ENCODE results near the gene PKDCC.

The PKDCC gene

DNA sequence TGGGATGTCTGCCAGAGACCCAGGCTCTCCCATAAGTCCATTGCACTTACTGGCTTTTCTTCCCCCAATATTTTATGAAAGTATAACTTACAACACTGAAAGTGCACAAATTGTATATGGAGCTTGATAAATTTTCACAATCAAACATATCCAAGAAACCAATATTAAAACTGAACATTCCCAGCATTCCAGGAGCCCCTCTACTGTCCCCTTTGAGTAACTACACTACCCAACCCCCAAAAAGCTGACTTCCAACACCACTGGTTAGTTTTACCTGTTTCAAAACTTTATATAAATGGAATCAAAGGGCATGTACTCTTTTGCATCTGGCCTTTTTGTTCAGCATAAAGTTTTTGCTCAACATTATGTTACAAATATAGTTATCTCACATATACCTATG, 35.2 kb upstream of the PKDCC start:
- no peaks in the 10 kb centered on the region for H3K27me3 ChIP-seq (ENCODE audit: control insufficient read depth, insufficient read depth, low read length)
- peaks cover 11% of the 10 kb centered on the region for H3K4me1 ChIP-seq (ENCODE audit: control insufficient read depth, insufficient read depth, low read length)
- H3K36me3 ChIP-seq (ENCODE audit: insufficient read depth, low read length): no peaks in the 10 kb centered on the region

DNA sequence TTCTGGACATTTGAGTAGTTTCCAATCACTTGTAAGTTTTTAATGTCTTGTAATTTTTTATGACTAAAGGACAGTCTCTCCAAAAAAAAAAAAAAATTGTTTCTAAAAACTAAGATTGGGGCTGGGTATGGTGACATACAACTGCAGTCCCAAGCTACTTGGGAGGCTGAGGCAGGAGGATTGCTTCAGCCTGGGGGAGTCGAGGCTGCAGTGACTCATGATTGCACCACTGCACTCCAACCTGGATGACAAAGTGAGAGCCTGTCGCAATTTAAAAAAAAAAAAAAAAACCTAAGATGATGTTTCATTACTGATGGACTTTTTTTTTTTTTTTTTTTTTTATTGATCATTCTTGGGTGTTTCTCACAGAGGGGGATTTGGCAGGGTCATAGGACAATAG, 34.4 kb upstream of the PKDCC start:
- Histone ChIP-seq H3K4me2 (ENCODE audit: low read length) (no peak overlapping the region), H3K27me3 (ENCODE audit: control insufficient read depth, insufficient read depth, low read length) (no peaks in the 10 kb centered on the region), H3K9ac (ENCODE audit: low read depth, low read length) (no peak overlapping the region), H3K9me3 (replicated peaks; ENCODE audit: low read length) (no peaks in the 10 kb centered on the region), H3K4me3 (ENCODE audit: low read length) (no peak overlapping the region), H3K4me1 (ENCODE audit: control insufficient read depth, insufficient read depth, low read length) (peaks cover 11% of the 10 kb centered on the region), H3K36me3 (ENCODE audit: insufficient read depth, low read length) (no peaks in the 10 kb centered on the region)

More for the DNA sequence above, 35.2 kb upstream of the PKDCC start:
- H3K9me3 ChIP-seq (replicated peaks; ENCODE audit: low read length): no peaks in the 10 kb centered on the region
- no peak overlapping the region for H3K4me3 ChIP-seq (ENCODE audit: low read length)
- H3K9ac ChIP-seq (ENCODE audit: low read depth, low read length): no peak overlapping the region
- H3K4me2 ChIP-seq (ENCODE audit: low read length): no peak overlapping the region

DNA sequence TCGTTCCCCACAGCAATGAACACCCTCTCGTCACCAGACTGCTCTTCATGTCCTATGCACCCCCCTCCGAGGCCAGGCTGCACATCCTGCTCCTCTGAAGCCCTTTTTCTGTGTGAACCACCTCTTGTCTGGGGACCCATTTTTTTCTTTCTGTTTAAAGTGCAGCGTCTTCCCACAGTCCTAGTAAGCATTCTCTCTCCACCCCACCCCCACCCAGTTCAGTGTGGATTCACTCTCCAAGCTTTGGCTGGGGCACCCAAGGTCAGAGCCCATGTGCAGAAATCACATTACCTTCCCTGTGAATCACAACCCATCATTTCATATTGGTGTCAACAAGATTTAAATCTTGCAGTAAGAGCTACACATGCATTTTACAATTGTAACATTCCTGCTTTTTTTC, 26.4 kb upstream of the PKDCC start:
- peaks cover 9% of the 10 kb centered on the region for H3K4me1 ChIP-seq (ENCODE audit: control insufficient read depth, insufficient read depth, low read length)
- H3K36me3 ChIP-seq (ENCODE audit: insufficient read depth, low read length): no peaks in the 10 kb centered on the region
- no peak overlapping the region for H3K9ac ChIP-seq (ENCODE audit: low read depth, low read length)
- H3K4me3 ChIP-seq (ENCODE audit: low read length): no peak overlapping the region
- H3K9me3 ChIP-seq (replicated peaks; ENCODE audit: low read length): no peaks in the 10 kb centered on the region
- no peak overlapping the region for H3K4me2 ChIP-seq (ENCODE audit: low read length)
- no peaks in the 10 kb centered on the region for H3K27me3 ChIP-seq (ENCODE audit: control insufficient read depth, insufficient read depth, low read length)

DNA sequence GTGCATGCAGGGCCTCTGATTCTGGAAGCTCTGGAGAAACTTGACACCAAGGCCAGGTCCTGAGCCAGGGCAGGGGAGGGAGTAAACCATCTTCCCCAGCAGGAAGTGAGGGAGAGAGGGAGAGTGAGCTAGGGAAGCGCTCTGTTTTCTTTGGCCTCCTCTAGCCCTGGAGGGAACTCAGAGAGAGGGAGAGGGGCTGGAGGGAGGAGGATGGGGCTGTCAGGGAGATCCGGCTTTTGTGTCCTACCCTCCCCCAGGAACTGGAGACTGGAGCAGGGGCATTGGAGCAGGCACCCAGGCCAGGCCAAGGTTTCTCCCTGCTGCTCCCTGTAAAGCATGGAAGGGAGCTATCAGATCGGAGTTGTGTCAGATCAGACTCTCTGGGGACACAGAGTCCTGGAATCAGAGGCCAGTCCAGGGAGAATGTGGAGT, 22.7 kb upstream of the PKDCC start:
- no peaks in the 10 kb centered on the region for H3K27me3 ChIP-seq (ENCODE audit: control insufficient read depth, insufficient read depth, low read length)
- H3K4me2 ChIP-seq (ENCODE audit: low read length): no peak overlapping the region
- no peaks in the 10 kb centered on the region for H3K36me3 ChIP-seq (ENCODE audit: insufficient read depth, low read length)
- H3K9ac ChIP-seq (ENCODE audit: low read depth, low read length): peak overlapping the region; percentile 33
- H3K4me1 ChIP-seq (ENCODE audit: control insufficient read depth, insufficient read depth, low read length): peaks cover 9% of the 10 kb centered on the region
- H3K4me3 ChIP-seq (ENCODE audit: low read length): no peak overlapping the region
- H3K9me3 ChIP-seq (replicated peaks; ENCODE audit: low read length): no peaks in the 10 kb centered on the region

DNA sequence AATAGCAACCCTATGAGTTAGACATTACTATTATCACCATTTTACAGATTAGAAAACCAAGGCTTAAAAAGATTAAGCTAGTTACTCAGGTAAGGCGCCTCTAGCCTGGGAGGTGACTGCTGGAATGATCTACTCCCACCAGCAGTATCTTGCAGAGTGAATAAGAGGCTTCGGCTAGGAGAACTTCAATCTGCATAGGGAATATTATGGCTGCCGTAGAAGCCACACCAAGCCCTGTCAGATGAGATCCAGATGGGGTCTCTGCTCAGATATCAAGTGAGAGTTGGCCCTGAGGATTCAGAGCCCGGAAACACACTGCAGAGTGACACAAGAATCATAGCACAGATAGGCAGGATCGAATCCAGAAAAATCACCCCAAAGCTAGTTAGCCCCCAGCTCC, 21.5 kb upstream of the PKDCC start:
- Histone ChIP-seq H3K4me3 (ENCODE audit: low read length) (no peak overlapping the region), H3K4me1 (ENCODE audit: control insufficient read depth, insufficient read depth, low read length) (peaks cover 9% of the 10 kb centered on the region), H3K9ac (ENCODE audit: low read depth, low read length) (no peak overlapping the region), H3K36me3 (ENCODE audit: insufficient read depth, low read length) (no peaks in the 10 kb centered on the region), H3K27me3 (ENCODE audit: control insufficient read depth, insufficient read depth, low read length) (peaks cover 2% of the 10 kb centered on the region), H3K9me3 (replicated peaks; ENCODE audit: low read length) (no peaks in the 10 kb centered on the region), H3K4me2 (ENCODE audit: low read length) (no peak overlapping the region)

DNA sequence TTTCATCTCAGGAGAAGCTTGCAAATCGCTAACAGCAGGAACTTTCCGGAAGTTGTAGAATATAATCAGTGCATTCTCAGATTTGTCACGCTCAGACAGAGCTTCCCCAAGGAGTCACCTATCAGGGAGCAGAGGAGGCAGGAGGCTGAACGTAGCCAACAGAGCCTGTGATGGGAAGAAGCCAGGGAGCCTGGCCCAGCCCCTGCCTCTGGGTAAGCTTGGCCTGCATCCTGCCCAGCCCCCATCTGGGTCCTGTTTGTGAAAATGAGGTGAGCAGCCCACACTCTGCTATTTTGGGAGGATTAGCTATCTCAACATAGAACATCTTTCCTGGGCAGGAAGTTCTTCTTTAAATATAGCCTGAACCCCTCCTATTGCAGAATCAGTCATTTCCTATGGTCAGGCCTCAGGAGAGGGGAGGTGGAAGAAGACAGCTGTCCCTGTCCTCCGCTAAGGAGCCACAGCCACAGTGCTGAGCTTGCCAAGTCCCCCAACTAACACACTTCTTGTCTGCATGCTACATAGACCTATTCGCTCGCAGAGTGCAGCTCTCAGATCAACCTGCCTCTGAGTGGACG, 19.2 kb upstream of the PKDCC start:
- Histone ChIP-seq H3K36me3 (ENCODE audit: insufficient read depth, low read length) (no peaks in the 10 kb centered on the region), H3K4me3 (ENCODE audit: low read length) (no peak overlapping the region), H3K27me3 (ENCODE audit: control insufficient read depth, insufficient read depth, low read length) (peaks cover 9% of the 10 kb centered on the region), H3K9me3 (replicated peaks; ENCODE audit: low read length) (no peaks in the 10 kb centered on the region), H3K4me1 (ENCODE audit: control insufficient read depth, insufficient read depth, low read length) (peaks cover 9% of the 10 kb centered on the region), H3K4me2 (ENCODE audit: low read length) (no peak overlapping the region), H3K9ac (ENCODE audit: low read depth, low read length) (no peak overlapping the region)

DNA sequence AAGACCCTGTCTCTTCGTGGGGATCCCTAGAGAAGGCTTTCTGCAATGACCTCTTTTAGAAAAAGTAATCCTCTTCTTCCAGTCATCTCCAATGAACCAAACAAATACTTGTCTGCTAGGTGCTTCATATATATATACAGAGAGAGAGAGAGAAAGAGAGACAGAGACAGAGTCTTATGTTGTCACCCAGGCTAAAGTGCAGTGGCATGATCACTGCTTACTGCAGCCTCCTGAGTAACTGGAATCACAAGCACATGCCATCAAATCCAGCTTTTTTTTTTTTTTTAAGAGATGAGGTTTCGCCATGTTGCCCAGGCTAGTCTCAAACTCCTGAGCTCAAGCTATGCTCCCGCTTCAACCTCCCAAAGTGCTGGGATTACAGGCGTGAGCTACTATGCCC, 18.6 kb upstream of the PKDCC start:
- Histone ChIP-seq H3K36me3 (ENCODE audit: insufficient read depth, low read length) (no peaks in the 10 kb centered on the region), H3K9me3 (replicated peaks; ENCODE audit: low read length) (no peaks in the 10 kb centered on the region), H3K4me1 (ENCODE audit: control insufficient read depth, insufficient read depth, low read length) (peaks cover 9% of the 10 kb centered on the region), H3K9ac (ENCODE audit: low read depth, low read length) (no peak overlapping the region), H3K27me3 (ENCODE audit: control insufficient read depth, insufficient read depth, low read length) (peaks cover 9% of the 10 kb centered on the region), H3K4me3 (ENCODE audit: low read length) (no peak overlapping the region), H3K4me2 (ENCODE audit: low read length) (no peak overlapping the region)

DNA sequence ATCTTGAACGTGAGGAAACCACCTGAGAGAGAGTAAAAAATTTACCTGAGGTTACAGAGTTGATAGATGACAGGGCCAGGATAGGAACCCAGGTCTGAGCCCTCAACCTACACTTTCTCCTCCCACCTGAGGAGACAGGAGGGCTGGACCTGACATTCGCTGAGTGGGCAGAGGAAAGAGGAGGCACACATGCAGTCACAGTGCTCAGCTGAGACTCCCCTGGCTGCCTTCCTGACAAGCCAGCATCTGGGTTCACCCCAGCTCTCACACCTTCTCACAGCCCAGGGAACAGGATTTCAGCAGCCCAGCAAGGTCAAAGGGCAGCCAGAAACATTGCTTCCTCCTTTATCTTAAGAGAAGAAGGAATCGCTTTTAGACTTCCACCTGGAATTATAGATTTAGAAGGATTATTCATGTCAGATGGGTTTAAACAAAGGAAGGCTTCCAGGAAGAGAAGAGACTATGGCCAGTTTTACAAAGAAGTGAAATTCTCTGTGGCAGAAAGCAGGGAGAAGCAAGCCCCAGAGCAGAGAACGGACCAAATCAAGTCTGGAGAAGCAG, 18.1 kb upstream of the PKDCC start:
- no peak overlapping the region for H3K4me2 ChIP-seq (ENCODE audit: low read length)
- peaks cover 9% of the 10 kb centered on the region for H3K4me1 ChIP-seq (ENCODE audit: control insufficient read depth, insufficient read depth, low read length)
- no peaks in the 10 kb centered on the region for H3K9me3 ChIP-seq (replicated peaks; ENCODE audit: low read length)
- no peaks in the 10 kb centered on the region for H3K36me3 ChIP-seq (ENCODE audit: insufficient read depth, low read length)
- H3K9ac ChIP-seq (ENCODE audit: low read depth, low read length): no peak overlapping the region
- H3K27me3 ChIP-seq (ENCODE audit: control insufficient read depth, insufficient read depth, low read length): peaks cover 9% of the 10 kb centered on the region
- H3K4me3 ChIP-seq (ENCODE audit: low read length): no peak overlapping the region

DNA sequence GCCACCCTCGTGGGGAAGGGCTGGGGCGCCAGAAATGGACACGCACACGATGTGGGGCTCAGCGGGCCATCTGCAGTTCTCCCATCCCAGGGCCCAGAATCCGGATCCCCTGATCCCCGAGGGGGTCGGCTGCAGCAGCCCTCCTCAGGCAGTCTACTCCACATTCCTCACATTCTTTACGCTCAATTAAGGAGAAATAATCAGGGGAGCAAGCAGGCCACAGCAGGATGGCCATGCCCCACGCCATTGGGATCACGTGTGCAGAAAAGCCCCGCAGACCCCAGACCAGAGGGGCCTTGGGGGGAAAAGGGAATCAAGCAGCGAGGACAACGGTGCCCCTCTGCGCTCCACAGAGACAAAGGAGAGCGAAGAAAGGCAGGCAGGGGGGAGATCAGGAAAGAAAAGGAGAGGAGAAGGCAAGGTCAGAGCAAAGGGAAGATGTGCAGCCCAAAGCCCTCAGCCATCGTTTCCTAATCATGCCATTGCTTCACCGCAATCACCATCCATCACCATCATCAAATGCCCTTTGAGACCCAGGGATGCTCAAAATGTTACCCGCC, 17.5 kb upstream of the PKDCC start:
- Histone ChIP-seq H3K4me1 (ENCODE audit: control insufficient read depth, insufficient read depth, low read length) (peaks cover 3% of the 10 kb centered on the region), H3K27me3 (ENCODE audit: control insufficient read depth, insufficient read depth, low read length) (peaks cover 9% of the 10 kb centered on the region), H3K9ac (ENCODE audit: low read depth, low read length) (no peak overlapping the region), H3K36me3 (ENCODE audit: insufficient read depth, low read length) (no peaks in the 10 kb centered on the region), H3K4me3 (ENCODE audit: low read length) (no peak overlapping the region), H3K4me2 (ENCODE audit: low read length) (no peak overlapping the region), H3K9me3 (replicated peaks; ENCODE audit: low read length) (no peaks in the 10 kb centered on the region)

DNA sequence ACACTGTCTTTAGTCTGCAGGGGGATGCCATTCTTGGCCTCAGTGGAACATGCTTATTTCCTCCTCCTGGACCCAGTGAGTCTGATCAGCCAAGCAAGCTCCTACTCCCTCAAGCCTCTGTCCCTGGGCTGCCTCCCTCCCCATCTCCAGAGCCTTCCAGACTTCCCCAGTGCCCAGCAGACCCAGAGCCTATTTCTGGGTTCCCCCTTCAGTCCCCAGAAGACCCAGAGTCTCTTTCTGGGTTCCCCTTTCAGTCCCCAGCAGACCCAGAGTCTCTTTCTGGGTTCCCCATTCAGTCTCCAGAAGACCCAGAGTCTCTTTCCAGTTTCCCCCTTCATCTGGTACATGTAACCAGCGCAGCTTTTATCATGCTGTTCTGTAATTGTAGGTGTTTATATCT, 17.0 kb upstream of the PKDCC start:
- H3K9ac ChIP-seq (ENCODE audit: low read depth, low read length): no peak overlapping the region
- H3K36me3 ChIP-seq (ENCODE audit: insufficient read depth, low read length): no peaks in the 10 kb centered on the region
- H3K4me1 ChIP-seq (ENCODE audit: control insufficient read depth, insufficient read depth, low read length): no peaks in the 10 kb centered on the region
- no peaks in the 10 kb centered on the region for H3K9me3 ChIP-seq (replicated peaks; ENCODE audit: low read length)
- H3K4me3 ChIP-seq (ENCODE audit: low read length): no peak overlapping the region
- H3K27me3 ChIP-seq (ENCODE audit: control insufficient read depth, insufficient read depth, low read length): peaks cover 9% of the 10 kb centered on the region
- H3K4me2 ChIP-seq (ENCODE audit: low read length): no peak overlapping the region

DNA sequence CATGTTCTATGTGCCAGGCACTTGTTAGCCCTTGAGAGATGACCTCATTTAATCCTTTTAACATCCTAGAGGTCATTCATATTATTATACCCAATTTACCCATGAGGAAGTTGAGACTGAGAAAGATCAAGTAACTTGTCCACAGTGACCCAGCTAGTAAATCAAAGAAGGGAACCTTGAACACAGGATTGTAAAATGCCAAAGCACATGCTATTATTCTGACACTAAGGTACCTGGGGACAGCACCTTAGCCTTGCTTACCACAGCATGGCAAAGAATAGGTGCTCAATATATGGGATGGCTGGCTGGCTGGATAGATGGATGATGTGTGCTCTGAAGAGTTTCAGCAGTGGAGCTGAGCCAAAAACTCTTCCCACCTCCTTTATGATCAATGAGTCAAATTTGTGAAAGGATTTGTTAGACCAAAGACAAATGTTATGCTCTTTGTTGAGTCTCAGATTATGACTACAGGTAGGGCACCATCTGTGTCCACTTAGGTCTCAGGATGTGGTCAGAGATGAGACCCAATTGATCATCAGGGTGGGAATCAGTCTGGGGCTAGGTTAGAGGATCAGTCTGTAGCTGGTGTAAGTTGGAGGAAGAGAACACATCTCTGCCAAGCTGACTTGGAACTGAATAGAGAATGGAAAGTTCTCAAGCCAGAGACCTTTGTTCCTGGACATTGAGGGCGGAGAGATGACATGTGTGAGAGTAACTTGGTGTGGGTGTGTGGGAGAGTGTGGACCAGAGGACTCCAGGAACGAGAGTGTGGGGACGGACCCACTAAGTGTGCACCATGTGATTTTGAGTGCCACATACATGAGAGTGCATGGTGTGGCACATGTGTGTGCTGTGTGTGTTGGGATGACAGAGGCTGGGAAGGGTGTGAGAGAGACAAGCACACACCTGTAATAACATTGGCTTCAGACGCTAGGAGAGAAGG, 16.3 kb upstream of the PKDCC start:
- H3K4me2 ChIP-seq (ENCODE audit: low read length): no peak overlapping the region
- no peak overlapping the region for H3K9ac ChIP-seq (ENCODE audit: low read depth, low read length)
- no peaks in the 10 kb centered on the region for H3K36me3 ChIP-seq (ENCODE audit: insufficient read depth, low read length)
- H3K27me3 ChIP-seq (ENCODE audit: control insufficient read depth, insufficient read depth, low read length): peaks cover 9% of the 10 kb centered on the region
- no peaks in the 10 kb centered on the region for H3K9me3 ChIP-seq (replicated peaks; ENCODE audit: low read length)
- no peaks in the 10 kb centered on the region for H3K4me1 ChIP-seq (ENCODE audit: control insufficient read depth, insufficient read depth, low read length)
- no peak overlapping the region for H3K4me3 ChIP-seq (ENCODE audit: low read length)

Measured in skeletal muscle satellite cell (primary cell).